ENCODE data around the gene BCAS1.

Gene BCAS1

DNA sequence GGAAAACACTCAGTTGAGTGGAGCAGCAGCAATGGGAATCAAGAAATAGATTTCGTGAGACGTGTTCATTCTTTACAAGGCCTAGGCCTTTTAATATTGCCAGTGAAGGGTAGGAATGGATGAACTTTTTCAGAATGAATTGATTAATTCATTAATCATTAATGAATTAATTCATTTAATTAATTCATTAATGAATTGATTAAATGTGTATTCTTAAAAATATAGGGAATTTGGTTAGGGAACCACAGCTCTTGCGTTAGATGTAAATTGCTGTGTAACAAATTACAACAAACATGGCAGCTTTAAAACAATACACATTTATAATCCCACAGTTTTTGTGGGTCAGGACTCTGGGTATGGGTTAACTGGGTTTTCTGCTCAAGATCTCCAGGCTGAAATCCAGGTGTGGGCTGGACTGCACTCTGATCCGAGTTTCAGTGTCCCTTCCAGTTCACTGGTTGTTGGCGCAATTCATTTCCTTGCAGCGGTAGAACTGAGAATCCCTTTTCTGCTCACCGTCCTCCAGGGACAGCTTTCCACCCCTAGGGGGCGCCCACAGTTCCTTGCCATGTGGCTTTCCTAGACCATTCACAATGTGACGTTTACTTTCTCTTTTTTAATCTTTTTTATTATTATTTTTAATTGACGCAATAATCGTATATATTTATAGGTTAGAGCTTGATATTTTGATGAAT, 32.8 kb upstream of the BCAS1 start:
- peak; percentile 84 for DNase-seq (ENCODE audit: low spot score)

DNA sequence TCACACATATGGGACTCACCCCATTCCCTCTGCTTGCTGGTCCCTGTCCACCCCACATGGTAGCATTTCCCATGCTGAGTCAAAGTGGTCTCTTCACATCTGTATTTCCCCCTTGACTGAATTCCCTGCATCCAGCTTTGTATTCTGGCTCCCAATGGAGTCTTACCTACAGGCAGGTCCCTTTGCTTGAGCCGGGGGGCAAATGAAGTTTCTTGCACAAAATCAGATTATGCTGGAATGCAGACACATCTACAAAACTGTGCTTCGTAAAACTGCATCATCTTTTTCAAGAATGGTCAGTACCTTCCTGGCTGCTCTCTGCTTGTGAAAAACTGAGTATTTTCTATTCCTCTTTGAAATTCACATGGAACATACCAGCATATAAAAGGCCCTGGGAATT, 32.1 kb upstream of the BCAS1 start:
- DNase-seq (ENCODE audit: low spot score), result no peak

DNA sequence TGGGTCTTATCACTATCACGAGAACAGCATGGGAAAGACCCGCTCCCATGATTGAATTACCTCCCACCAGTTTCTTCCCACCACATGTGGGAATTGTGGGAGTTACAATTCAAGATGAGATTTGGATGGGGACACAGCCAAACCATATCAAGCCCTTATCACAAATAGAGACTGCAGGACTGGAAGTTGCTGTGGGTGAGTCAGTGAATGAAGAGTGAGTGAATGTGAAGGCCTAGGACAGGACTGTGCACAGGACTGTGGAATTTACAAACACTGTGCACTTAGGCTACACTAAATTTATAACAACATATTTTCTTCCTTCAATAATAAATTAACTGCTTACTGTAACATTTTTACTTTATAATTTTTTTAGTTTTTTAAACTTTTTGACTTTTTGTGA, 30.2 kb upstream of the BCAS1 start:
- no peak for DNase-seq (ENCODE audit: low spot score)

DNA sequence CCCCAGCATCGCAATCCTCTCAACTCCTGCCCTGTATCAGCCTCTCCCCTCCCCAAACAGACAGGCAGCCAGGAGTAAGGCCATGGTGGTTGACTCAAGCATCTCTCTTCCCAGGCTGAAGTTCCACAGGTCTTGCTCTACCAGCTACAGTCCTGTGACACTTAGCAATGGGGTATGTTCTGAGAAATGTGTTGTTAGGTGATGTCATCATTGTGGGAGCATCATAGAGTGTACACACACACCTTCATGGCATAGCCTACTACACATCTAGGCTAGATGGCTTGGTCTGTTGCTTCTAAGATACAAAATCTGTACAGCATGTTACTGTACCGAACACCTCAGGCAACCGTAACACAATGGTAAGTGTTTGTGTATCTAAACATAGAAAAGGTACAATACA, 29.5 kb upstream of the BCAS1 start:
- DNase-seq (ENCODE audit: low spot score), result no peak

DNA sequence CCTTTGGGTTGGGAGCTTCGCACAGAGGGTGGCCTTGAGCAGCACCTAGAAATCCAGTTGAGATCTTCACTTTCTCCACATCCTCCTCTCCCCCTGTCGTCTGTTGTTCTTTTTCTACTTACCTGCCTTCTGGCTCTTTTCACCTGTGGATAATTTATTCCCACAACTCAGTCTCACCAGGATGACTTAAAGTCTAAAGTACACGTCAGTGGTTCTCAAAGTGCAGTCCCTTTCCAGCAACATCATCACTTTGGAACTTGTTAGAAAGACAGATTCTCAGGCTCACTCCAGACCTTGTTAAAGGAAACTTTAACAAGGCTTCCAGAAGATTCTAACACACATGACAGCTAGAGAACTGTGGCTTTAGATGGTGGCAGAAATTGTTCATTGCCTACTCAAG, 27.7 kb upstream of the BCAS1 start:
- DNase-seq (ENCODE audit: low spot score), result no peak

DNA sequence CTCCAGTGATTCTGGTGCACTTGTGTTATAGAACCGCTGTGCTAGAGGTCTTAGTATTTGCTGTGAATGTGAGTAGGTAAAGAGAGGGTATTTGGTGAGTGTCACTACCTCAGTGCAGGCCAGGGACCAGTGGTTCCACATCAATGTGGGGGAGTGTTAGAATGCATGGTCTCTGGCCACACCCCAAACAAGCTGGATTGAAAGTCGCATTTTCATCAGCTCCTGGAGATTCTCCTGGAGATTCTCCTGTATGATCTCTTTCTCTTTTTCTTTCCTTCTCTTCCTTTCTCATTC, 26.8 kb upstream of the BCAS1 start:
- DNase-seq (ENCODE audit: low spot score), result no peak

DNA sequence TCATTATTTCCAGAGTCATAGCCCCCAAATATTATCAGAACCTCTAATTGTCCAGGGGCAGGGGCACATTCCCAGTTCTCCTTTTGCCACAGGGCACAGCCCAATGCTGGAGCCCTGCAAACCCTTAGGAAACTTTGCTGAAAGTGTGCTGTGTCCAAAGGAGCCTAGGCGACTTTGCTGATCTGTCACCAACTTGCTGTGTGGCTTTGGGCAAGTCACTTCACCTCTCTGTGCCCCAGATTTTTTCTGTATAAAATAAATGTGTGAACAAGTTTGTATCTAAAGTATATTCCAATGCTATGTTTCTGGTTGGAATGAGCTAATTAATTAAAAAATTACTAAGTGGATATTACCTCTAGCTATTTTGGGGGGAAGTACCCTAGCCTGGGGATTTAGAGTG, 25.4 kb upstream of the BCAS1 start:
- DNase-seq (ENCODE audit: low spot score), result no peak

DNA sequence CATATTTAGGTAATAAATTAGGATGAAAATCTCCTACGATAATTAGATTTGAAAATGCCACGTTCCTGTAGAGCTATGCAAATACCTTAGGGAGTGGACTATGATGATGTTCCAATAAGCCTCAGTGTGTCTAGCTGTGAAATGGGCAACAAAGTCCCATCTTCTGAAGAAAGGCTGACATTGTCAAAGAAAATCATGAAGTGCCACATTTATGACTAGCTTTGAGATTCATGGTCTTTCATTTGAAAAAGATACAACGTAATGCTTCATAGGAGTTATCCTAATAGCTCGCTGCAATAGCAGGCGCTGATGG, 23.8 kb upstream of the BCAS1 start:
- no peak for DNase-seq (ENCODE audit: low spot score)

DNA sequence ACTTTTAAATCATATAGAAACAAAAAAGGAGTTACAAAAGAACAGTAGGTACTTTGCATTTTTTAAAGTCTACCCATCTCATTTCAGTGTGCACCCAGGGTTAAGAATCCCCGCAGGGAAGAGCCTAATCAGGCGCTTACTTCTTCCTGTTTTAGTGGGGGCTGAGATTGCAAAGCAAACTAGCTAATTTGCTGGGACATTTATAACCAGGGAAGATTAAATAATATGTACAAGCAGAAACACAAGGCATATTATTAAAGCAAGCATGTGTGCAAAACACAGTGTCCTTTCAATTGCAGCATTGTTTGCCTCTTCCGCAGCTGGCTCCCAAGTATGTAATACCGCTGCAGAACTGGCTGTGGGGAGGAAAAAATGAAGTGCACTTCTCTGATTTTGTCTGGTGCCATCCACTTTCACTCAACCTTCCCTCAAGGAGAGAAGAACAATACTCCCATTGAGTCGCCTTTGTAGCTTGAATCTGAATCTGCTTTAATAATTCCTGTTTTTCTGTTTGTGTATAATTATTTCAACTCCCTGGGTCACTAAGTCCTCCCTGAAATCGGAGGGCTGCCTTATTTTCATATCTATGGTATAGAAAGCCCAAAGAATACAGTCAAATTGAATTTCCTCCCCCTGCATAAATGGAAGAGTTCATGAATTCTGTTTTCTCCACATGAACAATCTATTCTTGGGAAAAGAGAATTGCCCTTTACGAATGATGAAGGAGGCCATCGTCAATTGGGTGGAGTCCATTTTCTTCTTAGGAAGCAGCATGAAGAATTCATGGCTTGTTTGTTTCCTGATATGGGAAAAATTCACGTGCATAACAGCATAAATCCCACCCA, 23.3 kb upstream of the BCAS1 start:
- no peak for DNase-seq (ENCODE audit: low spot score)

DNA sequence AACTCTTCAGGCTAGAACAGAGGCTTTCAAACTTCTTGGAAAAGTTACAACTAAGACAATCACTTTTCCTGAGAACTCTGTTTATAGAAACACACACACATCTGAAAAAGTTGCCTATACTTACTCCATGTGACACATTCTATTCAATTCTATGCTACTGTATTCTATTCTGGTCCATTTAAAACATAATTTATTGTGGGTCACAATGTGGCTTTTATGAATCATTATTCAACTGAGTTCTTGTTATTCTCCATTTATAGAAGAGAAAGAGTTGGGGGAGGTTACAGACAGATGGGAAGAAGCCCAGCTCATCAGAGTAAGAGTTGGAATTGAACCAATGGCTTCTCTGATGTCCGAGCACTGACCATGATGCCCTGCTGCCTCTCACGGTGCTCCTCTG, 21.6 kb upstream of the BCAS1 start:
- no peak for DNase-seq (ENCODE audit: low spot score)

DNA sequence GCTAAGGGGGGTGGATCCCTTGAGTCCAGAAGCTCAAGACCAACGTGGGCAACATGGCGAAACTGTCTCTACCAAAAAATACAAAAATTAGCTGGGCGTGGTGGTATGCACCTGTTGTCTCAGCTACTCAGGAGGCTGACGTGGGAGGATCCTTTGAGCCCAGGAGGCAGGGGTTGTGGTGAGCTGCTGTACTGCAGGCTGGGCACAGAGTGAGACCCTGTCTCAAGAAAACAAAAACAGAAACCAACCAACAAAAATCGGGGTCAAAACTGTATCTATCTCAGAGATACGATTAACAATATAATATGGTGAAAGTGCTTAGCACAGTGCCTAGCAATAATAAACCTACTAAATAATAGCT, 20.7 kb upstream of the BCAS1 start:
- no peak for DNase-seq (ENCODE audit: low spot score)

DNA sequence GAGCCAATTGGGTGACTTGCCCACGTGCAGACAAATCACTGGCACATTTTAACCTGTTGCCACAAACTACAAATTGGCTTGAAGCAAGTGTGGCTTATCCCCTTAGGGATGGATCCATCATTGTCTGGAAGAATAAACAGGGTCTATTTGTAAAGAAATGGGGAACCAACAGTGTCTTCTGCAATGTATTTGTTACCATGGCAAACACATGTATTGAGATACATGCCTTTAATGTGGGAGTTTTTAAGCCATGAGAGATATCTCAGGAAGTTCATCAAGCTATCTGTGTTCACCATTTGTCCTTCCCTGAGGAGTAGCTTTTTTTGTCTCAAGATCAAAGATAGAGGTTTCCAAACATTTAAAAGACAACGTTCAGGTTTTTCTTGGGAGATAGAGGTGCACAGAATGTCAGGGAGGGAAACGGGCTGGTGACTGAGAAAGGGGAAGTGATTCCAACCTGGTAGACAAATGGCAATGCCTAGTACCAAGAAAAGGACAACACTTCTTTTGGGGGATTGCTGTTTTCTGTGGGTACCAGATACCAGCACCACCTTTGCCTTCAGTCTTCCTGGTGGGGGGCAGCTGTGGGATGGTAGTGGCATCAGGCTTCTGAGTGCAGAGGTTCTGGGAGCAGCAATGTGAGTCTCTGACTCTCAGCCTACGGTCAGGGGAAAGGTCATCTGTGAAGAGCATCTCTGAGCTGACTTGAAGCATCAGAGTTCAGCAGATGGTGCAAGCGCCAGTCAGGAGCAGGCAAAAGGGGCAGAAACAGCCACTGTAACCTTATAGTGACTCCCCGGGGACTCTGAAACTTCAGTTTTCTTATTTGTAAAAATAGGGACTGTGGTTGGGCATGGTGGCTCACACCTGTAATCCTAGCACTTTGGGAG, 20.1 kb upstream of the BCAS1 start:
- DNase-seq (ENCODE audit: low spot score), result no peak

DNA sequence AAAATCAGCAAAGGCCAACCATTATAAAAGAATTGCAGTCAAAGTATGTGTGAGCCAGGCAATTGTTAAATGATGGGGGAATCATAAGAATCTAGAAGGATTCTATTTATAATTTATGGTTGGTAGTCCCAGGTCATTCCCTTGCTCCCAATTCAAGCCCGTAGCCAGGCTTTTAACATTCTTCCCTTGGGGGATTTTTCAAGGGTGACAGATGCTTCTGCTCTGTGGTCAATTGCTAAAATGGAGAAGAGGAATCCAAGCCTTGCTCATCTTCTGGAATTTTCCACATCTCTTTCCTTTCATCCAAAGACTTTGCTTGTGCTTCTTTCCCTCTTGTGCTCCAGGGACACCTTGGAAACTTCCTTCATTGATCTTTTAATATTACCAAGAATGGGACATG, 18.0 kb upstream of the BCAS1 start:
- DNase-seq (ENCODE audit: low spot score), result no peak

DNA sequence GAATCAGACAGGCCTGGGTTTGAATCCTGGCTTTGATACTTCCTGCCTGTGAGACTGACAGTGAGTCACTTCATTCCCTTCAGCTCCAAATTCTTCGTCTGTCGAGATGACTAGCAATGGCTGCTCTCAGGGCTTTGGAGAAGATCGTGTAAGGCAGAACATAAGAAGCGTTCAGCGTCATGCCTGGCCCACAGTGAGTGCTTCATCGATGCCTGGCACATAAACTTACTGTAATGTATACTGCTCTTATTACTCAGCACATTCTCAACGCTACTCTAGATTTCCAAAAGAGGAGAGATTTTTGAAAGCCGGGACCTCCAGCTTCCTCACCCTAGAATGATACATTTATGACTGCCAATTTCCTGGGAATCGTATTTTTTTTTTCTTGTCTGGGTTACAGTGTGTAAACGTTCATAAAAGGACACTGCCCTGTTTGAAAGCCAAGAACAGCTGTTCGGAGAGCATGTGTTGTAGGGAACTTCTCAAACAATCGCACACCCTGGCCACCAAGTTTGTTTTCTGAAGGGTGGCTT, 16.2 kb upstream of the BCAS1 start:
- no peak for DNase-seq (ENCODE audit: low spot score)

DNA sequence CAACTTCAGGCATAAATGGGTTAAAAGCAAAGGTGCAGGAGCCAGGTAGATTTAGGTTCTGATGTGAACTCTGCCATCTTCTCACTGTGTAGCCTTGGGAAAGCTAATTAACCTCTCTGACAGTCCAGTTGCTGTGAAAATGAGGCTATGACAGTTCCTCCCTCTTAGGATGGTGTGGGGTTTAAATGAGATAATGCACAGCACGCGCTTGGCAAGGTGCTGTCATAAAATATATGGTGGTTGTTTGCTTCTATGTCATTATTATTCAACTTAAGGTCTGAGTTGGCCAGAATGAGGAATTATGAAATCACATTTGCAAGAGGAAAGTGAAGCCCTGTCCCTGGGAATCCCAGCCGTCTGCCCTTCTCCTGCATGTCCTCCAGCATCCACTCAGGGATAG, 15.5 kb upstream of the BCAS1 start:
- no peak for DNase-seq (ENCODE audit: low spot score)

DNA sequence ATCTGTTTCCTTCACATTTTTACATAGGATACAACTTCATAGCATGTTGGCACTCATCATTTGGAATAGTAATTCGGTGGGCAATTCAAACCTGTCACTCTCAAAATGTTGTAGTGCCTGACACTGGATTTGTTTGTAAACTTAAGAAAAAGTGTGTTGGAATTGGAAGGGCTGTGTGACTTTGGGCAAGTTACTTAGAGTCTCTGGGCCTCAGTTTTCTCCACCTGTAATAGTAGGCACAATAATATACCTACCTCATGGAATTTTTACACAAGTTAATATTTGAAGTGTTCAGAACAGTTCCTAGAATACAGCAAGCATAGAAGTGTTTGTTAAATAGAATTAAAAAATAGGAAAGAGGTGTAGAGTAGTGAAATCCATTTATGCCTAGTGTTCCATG, 15.0 kb upstream of the BCAS1 start:
- DNase-seq (ENCODE audit: low spot score), result no peak

DNA sequence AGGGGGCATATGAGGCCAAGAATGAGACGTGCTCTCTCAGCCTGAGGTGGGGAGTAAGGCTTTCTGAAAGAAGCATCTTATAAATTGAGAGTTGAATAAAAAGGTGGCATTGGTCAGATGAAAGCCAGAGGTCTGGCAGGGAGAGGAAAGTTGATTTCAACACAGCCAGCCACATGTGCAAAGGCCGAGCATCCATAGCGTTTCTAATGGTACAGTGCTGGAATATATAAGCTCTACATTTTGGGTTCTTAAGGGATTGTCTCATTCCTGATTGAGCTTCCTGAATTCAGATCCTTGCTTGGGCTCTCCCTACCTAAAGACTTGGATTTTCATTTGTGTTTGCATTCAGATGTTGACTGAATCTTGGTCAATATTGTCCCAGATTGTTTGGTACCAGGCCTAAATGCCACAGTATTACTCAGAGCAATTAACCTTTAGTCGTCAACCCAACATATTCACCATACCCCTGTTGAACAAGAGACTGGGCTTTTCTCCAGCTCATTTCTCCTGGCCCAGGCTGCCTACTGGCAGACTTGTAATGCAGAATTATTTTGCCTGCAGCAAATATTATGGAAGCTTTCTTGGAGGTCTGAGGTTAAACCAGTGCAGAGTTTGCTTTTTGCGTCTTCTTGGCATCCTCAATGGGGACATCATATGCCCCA, 14.5 kb upstream of the BCAS1 start:
- DNase-seq (ENCODE audit: low spot score), result peak; percentile 56

DNA sequence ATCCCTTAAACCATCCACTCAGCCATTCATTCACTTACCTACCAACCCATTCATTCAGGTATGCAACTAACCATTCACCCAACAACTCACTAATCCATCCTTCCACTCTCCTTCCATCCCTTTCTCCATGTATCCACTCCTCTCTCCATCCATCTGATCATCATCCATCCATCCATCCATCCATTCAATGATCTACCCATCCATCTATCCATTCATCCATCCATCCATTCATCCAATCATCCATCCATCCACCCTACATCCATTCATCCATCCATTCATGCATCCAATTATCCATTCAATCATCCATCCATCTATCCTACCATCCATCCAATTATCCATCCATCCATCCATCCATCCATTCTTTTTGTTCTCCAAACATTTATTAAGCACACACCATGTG, 13.8 kb upstream of the BCAS1 start:
- no peak for DNase-seq (ENCODE audit: low spot score)

DNA sequence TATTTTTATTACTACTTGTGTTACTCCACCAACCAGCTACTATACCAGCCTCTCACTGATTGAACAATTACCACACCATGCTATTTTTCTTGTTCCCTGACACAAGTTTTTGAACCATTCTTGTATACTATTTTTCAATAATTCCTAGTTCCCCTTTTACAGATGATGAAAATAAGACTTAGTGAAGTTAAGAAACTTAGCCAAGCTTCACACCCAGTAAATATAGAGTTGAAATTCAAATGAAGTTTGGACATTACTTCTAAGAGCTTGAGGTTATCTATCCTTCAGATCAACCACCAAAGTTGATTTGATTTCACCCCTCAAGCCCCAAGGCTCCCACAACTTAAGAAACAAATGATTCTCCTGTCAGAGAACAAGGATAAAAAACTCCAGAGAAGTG, 13.1 kb upstream of the BCAS1 start:
- no peak for DNase-seq (ENCODE audit: low spot score)

DNA sequence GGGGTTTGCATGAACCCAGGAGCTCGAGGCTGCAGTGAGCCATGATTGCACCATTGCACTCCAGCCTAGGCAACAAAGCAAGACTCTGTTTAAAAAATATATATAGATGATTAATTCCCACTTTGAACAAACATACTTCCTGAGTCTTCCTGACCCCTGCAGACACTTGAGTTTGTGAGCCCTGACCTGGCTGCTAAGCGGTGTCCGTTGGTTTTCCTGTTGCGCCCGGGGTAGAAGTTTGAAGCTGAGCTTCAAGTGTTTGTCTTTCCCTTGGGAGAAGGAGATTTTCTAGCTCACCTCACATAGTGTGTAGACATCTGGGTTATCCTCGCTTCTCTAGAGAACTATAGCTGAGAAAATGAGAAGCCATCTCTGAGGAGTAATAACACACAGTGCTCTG, 11.7 kb upstream of the BCAS1 start:
- DNase-seq (ENCODE audit: low spot score), result no peak

DNA sequence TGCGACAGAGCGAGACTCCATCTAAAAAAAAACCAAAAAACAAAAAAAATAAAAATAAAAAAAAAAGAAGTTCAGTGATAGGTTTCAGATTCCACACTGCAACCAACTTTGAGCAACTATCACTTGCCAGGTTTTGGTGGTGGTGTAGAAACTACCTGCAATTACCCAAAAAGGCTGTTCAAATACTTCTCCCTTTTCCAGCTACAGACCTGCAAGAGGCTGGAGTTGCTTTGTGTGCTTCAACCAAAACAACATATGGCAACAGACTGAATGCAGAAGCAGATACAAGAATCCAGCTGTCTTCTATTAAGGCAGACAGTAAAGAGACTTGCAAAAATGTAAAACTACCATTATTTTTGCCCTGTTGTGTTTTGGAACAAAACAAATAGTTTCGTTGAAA, 9.3 kb upstream of the BCAS1 start:
- DNase-seq (ENCODE audit: low spot score), result no peak

DNA sequence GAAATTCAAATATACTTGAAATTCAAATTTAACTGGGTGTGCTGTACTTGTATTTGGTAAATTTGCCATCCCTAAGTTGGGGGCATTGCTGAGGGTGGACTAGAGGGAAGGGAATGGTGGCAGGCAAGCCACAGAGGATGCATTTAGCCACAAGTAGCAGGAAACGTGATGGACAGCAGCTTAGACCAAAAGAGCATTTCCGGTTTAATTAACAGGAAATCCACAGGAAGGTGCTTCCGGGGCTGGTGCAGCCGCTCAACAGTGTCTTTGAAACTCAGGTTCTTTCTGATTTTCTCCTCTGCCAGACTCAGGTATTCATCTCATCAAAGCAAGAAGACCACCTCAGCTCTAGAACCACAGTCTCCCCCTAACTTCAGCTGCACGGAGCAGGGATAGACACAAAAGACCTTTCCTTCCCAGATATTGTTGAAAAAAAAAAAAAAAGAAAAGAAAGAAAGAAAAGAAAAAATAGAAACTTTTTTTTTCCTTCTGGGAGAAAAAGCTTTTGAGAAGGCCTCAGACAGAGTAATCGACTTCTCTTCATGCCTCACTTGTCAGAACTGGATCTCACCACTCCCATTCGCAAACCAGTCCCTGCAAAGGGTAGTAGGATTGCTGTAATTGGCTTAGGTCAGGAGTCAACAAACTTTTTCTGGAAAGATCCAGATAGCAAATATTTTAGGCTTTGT, 8.0 kb upstream of the BCAS1 start:
- DNase-seq (ENCODE audit: low spot score), result no peak
